K562 (cell line): ENCODE measurements around the gene C20orf141. TPM values are rescaled to one million over a fixed set of nuclear protein-coding genes. Genes with fewer than 3 reads are reported as not detected.

Experiments
- ATAC-seq: fragments of 200-7000 bp; cut with Tn5 transposase; 3 replicates; pipeline ENCODE4 v1.9.1; 2020; ENCODE audit warnings: moderate library complexity
- BruUV-seq: library from RNA; stranded (reverse); fragments of 400-500 nt; replicated peaks from 2 replicates; lab custom pipeline; 2021; lab: Mats Ljungman, UMichigan
- CTCF ChIA-PET: fragments of 300-600 bp; formaldehyde crosslinking; extraction: SDS; loops from one replicate; lab custom pipeline; 2021; ENCODE audit warnings: low intra/inter-chr PET ratio; lab: Yijun Ruan, JAX
- POLR2A ChIA-PET: fragments of 300-600, 350-650 bp; sonication (Branson Sonifier 250); formaldehyde crosslinking; extraction: SDS; loops from one replicate; lab custom pipeline; 2021; ENCODE audit warnings: antibody characterized with exemption, inconsistent platforms; lab: Yijun Ruan, JAX
- DNase-seq, 4 experiments: peaks; one replicate each; pipeline versions ENCODE4 v3.0.0 to v3.0.0-alpha.2; 2011 to 2018; ENCODE audit warnings: low spot score in 3 of 4, mixed read lengths in 3 of 4; ENCODE audit errors: extremely low read depth in 1 of 4
- FAIRE-seq: peaks from 2 replicates; lab custom pipeline; 2011; peaks lifted over from hg19 to GRCh38; lab: Jason Lieb, UNC
- H2AFZ ChIP-seq: 2 replicates; pipeline ENCODE4 v1.6.0; 2011; ENCODE audit warnings: low read depth, low read length, control low read depth, inconsistent platforms
- H3K27ac ChIP-seq: fragments of 200-600 bp; 3 replicates; pipeline ENCODE4 v1.8.0; 2011; ENCODE audit warnings: low read depth, mild to moderate bottlenecking, control low read depth, inconsistent platforms, low read length, moderate library complexity, mixed read lengths; ENCODE audit errors: extremely low read depth
- H3K27me3 ChIP-seq, 2 experiments: fragments of 300-600 bp in 1 of 2; 2 replicates in 1 of 2; 3 replicates in 1 of 2; pipeline versions ENCODE4 v1.6.0 to v1.8.0; 2011; ENCODE audit warnings: inconsistent platforms in 2 of 2, low read length in 2 of 2, mild to moderate bottlenecking in 1 of 2, mixed read lengths in 1 of 2, moderate library complexity in 1 of 2; ENCODE audit not compliant: control insufficient read depth in 2 of 2, insufficient read depth in 2 of 2
- H3K36me3 ChIP-seq: fragments of 300-600 bp; 3 replicates; pipeline ENCODE4 v1.8.0; 2011; ENCODE audit warnings: mild to moderate bottlenecking, low read length, inconsistent platforms; ENCODE audit not compliant: control insufficient read depth, insufficient read depth
- H3K4me1 ChIP-seq, 2 experiments: fragments of 200-600 bp in 1 of 2; replicated peaks in 1 of 2; 2 replicates in 1 of 2; 3 replicates in 1 of 2; pipeline versions ENCODE4 v1.5.1 to v1.8.0; 2011; ENCODE audit warnings: inconsistent platforms in 2 of 2, low read length in 2 of 2, mild to moderate bottlenecking in 1 of 2, mixed read lengths in 1 of 2, moderate library complexity in 1 of 2; ENCODE audit not compliant: control insufficient read depth in 2 of 2, insufficient read depth in 2 of 2
- H3K4me2 ChIP-seq: 2 replicates; pipeline ENCODE4 v1.6.1; 2011; ENCODE audit warnings: low read length, control low read depth, inconsistent platforms, mixed read lengths; ENCODE audit not compliant: insufficient read depth
- H3K4me3 ChIP-seq: fragments of 200-600 bp; sonication (generic), shearing (Covaris generic); 2 replicates; pipeline ENCODE4 v1.5.1; 2016; ENCODE audit warnings: control low read depth, inconsistent platforms
- H3K79me2 ChIP-seq: fragments of 200-600 bp; 3 replicates; pipeline ENCODE4 v1.8.0; 2011; ENCODE audit warnings: low read length, inconsistent platforms; ENCODE audit not compliant: control insufficient read depth, insufficient read depth
- H3K9ac ChIP-seq, 2 experiments: 2 replicates each; pipeline versions ENCODE4 v1.6.0 to v1.6.1; 2011; ENCODE audit warnings: low read depth in 2 of 2, low read length in 2 of 2, control low read depth in 1 of 2, inconsistent platforms in 1 of 2, mild to moderate bottlenecking in 1 of 2, mixed read lengths in 1 of 2; ENCODE audit not compliant: insufficient read depth in 1 of 2
- H3K9me1 ChIP-seq: one replicate; pipeline ENCODE4 v1.6.0; 2011; ENCODE audit warnings: inconsistent platforms, mild to moderate bottlenecking, low read length, moderate library complexity; ENCODE audit not compliant: control insufficient read depth, insufficient read depth
- H3K9me3 ChIP-seq: replicated peaks from 2 replicates; pipeline ENCODE4 v1.5.1; 2011; ENCODE audit warnings: low read depth, low read length, inconsistent platforms; ENCODE audit not compliant: control insufficient read depth, insufficient read depth
- H4K20me1 ChIP-seq: replicated peaks from 2 replicates; pipeline ENCODE4 v1.6.1; 2011; ENCODE audit warnings: low read length, inconsistent platforms, mixed read lengths; ENCODE audit not compliant: control insufficient read depth, insufficient read depth
- C11orf30 ChIP-seq: fragments of 450-650 bp; IDR thresholded peaks from 2 replicates; pipeline ENCODE4 v1.6.1; 2016; ENCODE audit warnings: low read depth, mild to moderate bottlenecking
- DEAF1 ChIP-seq: fragments of 450-650 bp; formaldehyde crosslinking; IDR thresholded peaks from 2 replicates; pipeline ENCODE4 v1.4.0; 2020; ENCODE audit warnings: mild to moderate bottlenecking, moderate library complexity
- HDGF ChIP-seq: fragments of 450-650 bp; IDR thresholded peaks from 2 replicates; pipeline ENCODE4 v1.6.1; 2016
- HMG20B ChIP-seq: fragments of 250-450 bp; sonication (Bioruptor Pico); IDR thresholded peaks from 2 replicates; pipeline ENCODE4 v1.5.0; 2021; ENCODE audit warnings: mild to moderate bottlenecking
- KAT2B ChIP-seq: IDR thresholded peaks from one replicate; pipeline ENCODE4 v1.6.1; 2012; ENCODE audit warnings: low read depth, mild to moderate bottlenecking, control low read depth, inconsistent platforms, low read length, moderate library complexity
- KLF16 ChIP-seq: IDR thresholded peaks from 2 replicates; pipeline ENCODE4 v1.6.1; 2016; ENCODE audit warnings: antibody characterized with exemption
- NCOR1 ChIP-seq: fragments of 450-650 bp; IDR thresholded peaks from 2 replicates; pipeline ENCODE4 v1.6.1; 2016; ENCODE audit warnings: mild to moderate bottlenecking, moderate library complexity
- PRPF4 ChIP-seq: fragments of 200-400 bp; formaldehyde crosslinking; IDR thresholded peaks from one replicate; pipeline ENCODE4 v1.6.1; 2017; ENCODE audit warnings: low read length, low read depth, mild to moderate bottlenecking; ENCODE audit not compliant: insufficient read depth, poor library complexity, severe bottlenecking
- PTRF ChIP-seq: fragments of 450-650 bp; IDR thresholded peaks from 2 replicates; pipeline ENCODE4 v1.6.1; 2016; ENCODE audit warnings: mild to moderate bottlenecking, missing genetic modification characterization, missing compliant biosample characterization
- RBM17 ChIP-seq: fragments of 200-400 bp; formaldehyde crosslinking; IDR thresholded peaks from 2 replicates; pipeline ENCODE4 v1.6.1; 2017; ENCODE audit warnings: low read depth, mild to moderate bottlenecking, low read length, borderline replicate concordance
- RBM25 ChIP-seq: fragments of 200-400 bp; formaldehyde crosslinking; IDR thresholded peaks from 2 replicates; pipeline ENCODE4 v1.6.1; 2018; ENCODE audit warnings: low read length, low read depth, moderate library complexity; ENCODE audit not compliant: severe bottlenecking
- SAFB2 ChIP-seq: fragments of 200-400 bp; formaldehyde crosslinking; IDR thresholded peaks from 2 replicates; pipeline ENCODE4 v1.6.1; 2018; ENCODE audit warnings: borderline replicate concordance, low read length, low read depth, moderate library complexity; ENCODE audit not compliant: severe bottlenecking
- SNAPC5 ChIP-seq: fragments of 250-450 bp; sonication (Bioruptor Pico); IDR thresholded peaks from 2 replicates; pipeline ENCODE4 v1.8.0; 2021; ENCODE audit warnings: moderate library complexity, mild to moderate bottlenecking, inconsistent platforms
- SRSF9 ChIP-seq: fragments of 200-400 bp; formaldehyde crosslinking; IDR thresholded peaks from 2 replicates; pipeline ENCODE4 v1.6.1; 2017; ENCODE audit warnings: low read depth, low read length, borderline replicate concordance
- SUPT5H ChIP-seq: fragments of 450-650 bp; IDR thresholded peaks from 2 replicates; pipeline ENCODE4 v1.6.1; 2016
- ZBTB43 ChIP-seq: sonication (generic); formaldehyde crosslinking; IDR thresholded peaks from 2 replicates; pipeline ENCODE4 v1.8.0; 2023; ENCODE audit warnings: mild to moderate bottlenecking, missing genetic modification reagents
- ZBTB5 ChIP-seq: fragments of 450-650 bp; IDR thresholded peaks from 2 replicates; pipeline ENCODE4 v1.6.1; 2017; ENCODE audit warnings: antibody characterized with exemption
- ZEB2 ChIP-seq: fragments of 450-650 bp; IDR thresholded peaks from 2 replicates; pipeline ENCODE4 v1.6.1; 2016
- ZNF311 ChIP-seq: fragments of 250-450 bp; sonication (Bioruptor Pico); IDR thresholded peaks from 2 replicates; pipeline ENCODE4 v1.4.0; 2020; ENCODE audit warnings: mild to moderate bottlenecking, moderate library complexity
- WGBS: fragments of 100-300 bp; shearing (Covaris generic); methylation state at CpG from one replicate; pipeline ENCODE4 v1.1.6; 2016; ENCODE audit warnings: low coverage, mixed read lengths; ENCODE audit not compliant: insufficient coverage; ENCODE audit errors: missing lambda C conversion rate; 5-methylcytosine and 5-hydroxymethylcytosine counted together
- in situ Hi-C: fragments of 300-500 bp; cut with MboI; formaldehyde crosslinking; loops from 4 replicates; pipeline ENCODE4 v1.15.0; 2018; ENCODE audit warnings: inconsistent platforms, mixed read lengths
- intact Hi-C: fragments of 100-400 bp; cut with micrococcal nuclease; formaldehyde crosslinking; loops from 2 replicates; pipeline ENCODE4 v1.14.2; 2022
- polyA plus RNA-seq, 8 experiments: library from polyadenylated mRNA; depleted of rRNA in 4 of 8; stranded (reverse) in 5 of 8; unstranded in 3 of 8; fragments of >200 nt; fragmentation: Nextera tagmentation in 2 of 8; fragmentation: Illumina TruSeq in 1 of 8; extraction: Ambion mirVana in 2 of 8; extraction: Trizol in 1 of 8; gene quantifications; 2 replicates each; pipeline versions ENCODE4 v1.2.1 to v1.2.3, GENCODE V29; 2011 to 2014; ENCODE audit warnings: inconsistent platforms in 1 of 8, missing spikeins in 1 of 8
- total RNA-seq, 7 experiments: library from RNA; depleted of rRNA in 6 of 7; stranded (reverse); fragments of >200 nt in 6 of 7; fragmentation: Illumina TruSeq in 2 of 7; extraction: Trizol in 2 of 7; gene quantifications; 2 replicates each; pipeline versions ENCODE4 v1.2.1 to v1.2.3, GENCODE V29; 2011 to 2021; ENCODE audit warnings: low replicate concordance in 1 of 7

Gene C20orf141
- total and polyA plus RNA-seq, 9 of the 15 experiments (the other 6 are each of a cell fraction or from before 2014, with no cell fraction given) = not detected

GRCh38 chr20:2767768-2768631, 46.8 kb upstream of the C20orf141 start:
- H3K27ac ChIP-seq = no peak overlapping the region
- H3K79me2 ChIP-seq = no peaks in the 10 kb centered on the region
- peaks cover 9 to 32% of the 10 kb centered on the region in 2 experiments; a peak in 4 of 5 replicates for H3K27me3 ChIP-seq
- 0% methylated on average over 8 of the region's 15 CpGs for whole genome bisulfite sequencing
- DNase-seq (no peak), ATAC-seq (no peak), FAIRE-seq (no peak)
- intact Hi-C loops (no loop called here), in situ Hi-C loops (no loop called here)
- no peak overlapping the region for H3K4me2 ChIP-seq
- H4K20me1 ChIP-seq = no peaks in the 10 kb centered on the region
- no peaks in the 10 kb centered on the region for H3K9me1 ChIP-seq
- H3K36me3 ChIP-seq = no peaks in the 10 kb centered on the region
- BruUV-seq = no TSS peak
- no peak overlapping the region for H3K4me3 ChIP-seq
- H2AFZ ChIP-seq = no peak overlapping the region
- ChIA-PET CTCF (no interaction called here), POLR2A (interaction anchor here (1.0 to 1.1 kb wide), 2 partner anchors 12 to 20 kb away, joined by 4 read pairs; no protein-coding TSS in a partner anchor)
- H3K9me3 ChIP-seq = no peaks in the 10 kb centered on the region
- no peak overlapping the region for H3K9ac ChIP-seq
- no peaks in the 10 kb centered on the region; a peak in 1 of 5 replicates for H3K4me1 ChIP-seq
- no peak for TF ChIP-seq SUPT5H
- no peak for TF ChIP-seq SNAPC5 (CRISPR knock-in tag)
- TF ChIP-seq SAFB2 = no peak
- TF ChIP-seq ZNF311 (CRISPR knock-in tag) = no peak
- TF ChIP-seq SRSF9 = no peak
- TF ChIP-seq KLF16 = no peak
- TF ChIP-seq RBM25 = no peak
- no peak for TF ChIP-seq ZEB2
- no peak for TF ChIP-seq KAT2B
- TF ChIP-seq HDGF = no peak
- no peak for TF ChIP-seq HMG20B (CRISPR knock-in tag)
- TF ChIP-seq ZBTB43 (CRISPR knock-in tag) = no peak
- TF ChIP-seq NCOR1 = no peak
- TF ChIP-seq PTRF (tag) = no peak
- TF ChIP-seq PRPF4 = no peak
- no peak for TF ChIP-seq DEAF1 (CRISPR knock-in tag)
- TF ChIP-seq C11orf30 = no peak
- no peak for TF ChIP-seq RBM17
- no peak for TF ChIP-seq ZBTB5
